Activated CD4-positive, alpha-beta T cell treated with anti-CD3 and anti-CD28 coated beads, Interleukin-2, amount 50 U/mL, for 48 hours (primary cell): ENCODE data around the gene GOLGA6B.
"Not testable (repeated sequence)": the region's sequence is repeated elsewhere in the genome, so short reads cannot be mapped to it uniquely, and the experiment has no call there.

Source experiments
- DNase-seq, 2 experiments: peaks; one replicate each; pipeline ENCODE4 v3.0.0-alpha.2; 2020

The GOLGA6B gene

DNA sequence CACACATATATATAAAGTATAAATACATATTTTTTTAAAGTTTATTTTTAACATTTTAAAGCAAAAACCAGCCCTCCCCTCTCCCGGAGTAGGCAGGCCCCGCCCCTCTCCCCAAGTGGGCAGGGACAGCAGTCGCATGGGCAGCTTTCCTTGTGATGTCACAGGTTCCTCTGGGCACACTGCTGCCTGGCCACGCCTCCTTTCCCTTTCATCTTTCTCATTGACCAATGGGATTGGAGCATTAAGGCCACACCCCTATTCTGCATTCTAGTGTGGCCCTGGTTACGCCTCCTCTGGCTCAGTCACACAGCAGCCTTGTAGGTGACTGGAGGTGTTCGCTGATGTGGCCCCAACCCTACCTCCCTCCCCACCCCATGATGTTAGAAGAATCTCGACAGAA, at the start of gene GOLGA6B:
Gene GOLGA6B, plus strand, starts transcription at position 301 of the 400 bp plus-strand sequence. Its CDS starts 41 bp downstream, at position 342.
- DNase-seq = not testable (repeated sequence)

DNA sequence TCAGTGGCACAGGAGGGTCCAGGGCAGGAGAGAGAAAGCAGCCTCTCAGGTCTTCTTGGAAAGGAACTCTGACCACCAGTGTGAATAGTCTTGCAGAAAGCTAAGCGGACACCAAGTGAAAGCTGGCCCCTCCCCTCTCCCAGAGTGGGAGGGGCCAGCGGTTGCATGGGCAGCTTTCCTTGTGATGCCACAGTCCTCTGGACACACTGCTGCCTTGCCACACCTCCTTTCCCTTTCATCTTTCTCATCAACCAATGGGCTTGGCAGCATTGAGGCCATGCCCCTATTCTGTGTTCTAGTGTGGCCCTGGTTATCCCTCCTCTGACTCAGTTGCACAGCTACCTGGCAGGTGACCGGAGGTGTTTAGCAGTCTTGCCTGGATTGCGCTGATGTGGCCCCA, 49.7 kb upstream of the GOLGA6B start:
- DNase-seq = no peak

- not testable (repeated sequence) for DNase-seq
Measured at GRCh38 chr15:72608084-72608483, 46.4 kb upstream of the GOLGA6B start.

GRCh38 chr15:72609862-72610261, 44.6 kb upstream of the GOLGA6B start:
- no peak for DNase-seq

GRCh38 chr15:72612324-72612723, 42.2 kb upstream of the GOLGA6B start:
- not testable (repeated sequence) for DNase-seq

DNA sequence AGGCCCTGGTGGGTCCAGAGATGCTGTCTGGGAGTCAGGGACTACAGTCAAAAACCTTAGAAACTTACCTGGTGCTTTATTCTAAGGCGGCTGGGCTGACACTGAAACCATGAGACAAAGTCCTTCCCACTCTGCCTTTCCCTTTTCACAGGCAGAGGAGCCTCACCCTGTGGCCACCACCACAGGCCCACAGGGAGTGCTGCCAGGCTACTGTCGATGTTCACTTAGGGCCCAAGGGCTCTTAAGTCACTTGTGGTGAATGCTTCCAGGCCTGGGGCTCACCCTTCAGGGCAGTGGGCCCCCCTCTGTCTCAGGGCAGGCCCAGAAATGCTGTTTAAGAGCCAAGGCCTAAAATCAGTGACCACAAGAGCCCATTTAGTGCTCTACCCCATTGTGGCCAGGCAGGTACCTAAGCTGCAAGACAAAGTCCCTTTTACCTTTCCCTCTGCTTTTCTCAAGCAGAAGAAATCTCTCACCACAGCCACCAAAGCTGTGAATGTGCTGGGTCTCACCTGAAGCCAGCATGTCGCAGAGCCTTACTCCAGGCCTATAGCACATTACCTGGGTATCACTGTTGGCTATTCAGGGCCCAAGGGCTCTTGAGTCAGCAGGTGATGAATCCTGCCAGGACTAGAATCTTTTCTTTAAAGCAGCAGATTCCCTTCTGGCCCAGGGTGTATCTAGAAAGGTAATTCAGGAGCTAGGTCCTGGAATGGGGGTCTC, 39.5 kb upstream of the GOLGA6B start:
- no peak for DNase-seq

GRCh38 chr15:72615533-72616233, 38.8 kb upstream of the GOLGA6B start:
- peak in 1 of 2 experiments; percentile 12 for DNase-seq

DNA sequence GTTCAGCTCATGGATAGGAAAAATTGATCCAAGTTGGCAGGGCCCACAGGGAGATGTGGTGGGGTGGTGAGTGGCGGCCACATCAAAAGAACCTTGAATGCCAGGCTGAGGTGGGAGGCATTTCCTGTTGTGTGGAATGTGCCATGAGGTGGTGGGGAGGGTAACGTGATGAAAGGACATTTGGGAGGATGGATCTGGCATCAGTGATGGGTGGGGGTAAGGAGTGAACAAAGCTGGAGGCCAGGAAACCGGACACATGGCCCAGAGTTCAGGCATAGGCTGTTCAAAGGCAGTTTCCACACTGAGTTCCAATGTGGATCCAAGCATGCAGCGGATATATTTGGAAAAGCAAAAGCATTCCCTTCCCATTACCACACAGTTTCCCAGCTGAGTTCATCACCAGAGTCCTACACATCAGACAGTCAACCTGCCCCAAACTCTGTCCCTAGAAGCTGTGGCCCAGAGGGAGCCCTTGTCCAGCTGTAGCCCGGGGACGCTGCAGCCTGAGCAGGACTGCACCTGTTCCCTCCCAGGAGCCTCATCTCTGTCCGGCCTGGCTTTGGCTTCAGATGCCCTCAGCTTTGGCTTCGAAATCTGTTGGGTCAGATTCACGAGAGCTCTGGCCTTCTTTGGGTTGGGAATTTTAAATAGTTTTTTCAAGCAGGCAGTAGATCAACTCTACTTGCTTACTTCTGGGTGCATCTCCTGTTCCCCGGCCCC, 37.8 kb upstream of the GOLGA6B start:
- DNase-seq = no peak

GRCh38 chr15:72623854-72624253, 30.6 kb upstream of the GOLGA6B start:
- not testable (repeated sequence) for DNase-seq

- not testable (repeated sequence) for DNase-seq
Measured at GRCh38 chr15:72626153-72626552, 28.3 kb upstream of the GOLGA6B start.

GRCh38 chr15:72628249-72629067, 26.0 kb upstream of the GOLGA6B start:
- DNase-seq = peak; percentile 13 to 32

DNA sequence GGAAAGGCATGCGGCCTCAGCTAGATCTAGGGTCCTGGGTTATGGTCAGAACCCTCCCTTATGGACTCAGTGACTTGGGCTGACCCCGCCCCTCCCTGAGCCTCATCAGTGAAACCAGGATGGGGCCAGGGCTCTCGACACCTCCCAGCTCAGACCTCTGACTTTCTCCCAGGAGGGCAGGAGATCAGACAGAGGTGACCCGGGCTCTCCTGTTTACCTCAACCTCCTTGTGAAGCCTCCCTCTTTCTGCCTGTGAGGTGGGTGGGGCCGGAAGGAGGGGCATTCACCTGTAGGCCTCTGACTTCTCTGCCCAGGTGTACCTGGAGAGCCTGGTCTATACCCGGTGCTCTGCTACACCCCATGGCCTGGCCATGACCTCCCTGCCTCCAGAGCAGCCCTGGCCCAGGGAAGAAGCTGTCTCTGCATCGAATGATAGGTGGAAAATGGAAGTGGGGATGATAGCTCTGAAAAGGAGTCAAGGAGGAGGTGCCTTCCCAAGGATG, 25.4 kb upstream of the GOLGA6B start:
- DNase-seq = not testable (repeated sequence)

DNA sequence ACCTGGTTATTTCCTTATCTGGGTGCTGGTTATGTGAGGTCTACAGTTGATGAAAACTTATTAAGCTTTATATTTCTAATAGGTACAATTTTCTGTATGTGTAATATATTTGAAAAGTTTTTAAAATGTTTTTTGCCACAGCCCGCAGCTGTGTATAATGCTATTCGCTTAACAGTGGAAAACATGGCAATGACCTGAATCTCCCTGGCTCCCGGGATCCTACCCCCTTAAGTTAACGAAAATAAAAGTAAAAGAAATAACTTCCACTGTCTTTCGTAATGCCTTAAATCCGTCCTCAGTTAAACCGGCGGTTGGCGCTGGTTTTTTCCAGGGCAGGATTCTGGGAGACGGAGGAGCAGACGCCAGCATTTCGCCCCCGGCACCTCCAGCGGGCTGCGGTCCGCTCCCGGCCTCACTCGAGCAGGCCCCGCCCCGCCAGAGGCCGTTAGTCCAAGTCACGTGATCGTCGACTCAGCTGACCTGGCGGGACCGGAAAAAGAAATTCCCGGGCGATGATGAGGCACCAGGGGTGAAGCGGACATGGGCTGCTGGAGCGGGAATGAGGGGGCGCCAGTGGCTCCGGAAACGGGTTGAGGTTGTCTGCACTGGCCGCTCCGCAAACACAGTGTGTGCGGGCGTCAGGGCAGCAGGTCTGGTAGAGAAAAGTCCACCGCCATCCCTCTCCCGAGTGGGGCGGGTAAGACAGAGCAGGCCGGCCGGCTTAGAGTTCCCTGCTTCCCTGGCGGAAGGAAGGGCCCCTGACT, 17.8 kb upstream of the GOLGA6B start:
- DNase-seq = peak; percentile 70 to 76

GRCh38 chr15:72639759-72640483, 14.6 kb upstream of the GOLGA6B start:
- DNase-seq = not testable (repeated sequence)

DNA sequence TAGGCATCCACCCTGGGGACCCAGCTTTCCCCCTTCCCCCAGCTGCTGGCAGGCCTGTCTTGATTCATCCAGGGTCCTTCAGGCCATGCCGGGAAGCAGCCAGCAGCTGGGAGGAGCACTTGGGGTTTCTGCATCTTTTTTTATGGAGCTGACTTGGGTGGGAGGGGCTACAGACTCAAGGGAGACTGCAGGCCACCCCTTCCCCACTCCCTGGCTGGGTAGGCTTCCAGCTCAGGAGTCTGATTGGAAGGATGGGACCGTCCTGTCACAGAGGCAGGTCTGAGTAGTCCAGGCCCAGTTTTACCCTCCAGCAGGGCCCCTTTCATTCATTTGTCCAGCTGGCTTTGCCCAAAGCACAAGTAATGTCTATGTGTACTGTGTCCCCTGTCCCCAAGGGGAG, 12.2 kb upstream of the GOLGA6B start:
- DNase-seq = not testable (repeated sequence)

DNA sequence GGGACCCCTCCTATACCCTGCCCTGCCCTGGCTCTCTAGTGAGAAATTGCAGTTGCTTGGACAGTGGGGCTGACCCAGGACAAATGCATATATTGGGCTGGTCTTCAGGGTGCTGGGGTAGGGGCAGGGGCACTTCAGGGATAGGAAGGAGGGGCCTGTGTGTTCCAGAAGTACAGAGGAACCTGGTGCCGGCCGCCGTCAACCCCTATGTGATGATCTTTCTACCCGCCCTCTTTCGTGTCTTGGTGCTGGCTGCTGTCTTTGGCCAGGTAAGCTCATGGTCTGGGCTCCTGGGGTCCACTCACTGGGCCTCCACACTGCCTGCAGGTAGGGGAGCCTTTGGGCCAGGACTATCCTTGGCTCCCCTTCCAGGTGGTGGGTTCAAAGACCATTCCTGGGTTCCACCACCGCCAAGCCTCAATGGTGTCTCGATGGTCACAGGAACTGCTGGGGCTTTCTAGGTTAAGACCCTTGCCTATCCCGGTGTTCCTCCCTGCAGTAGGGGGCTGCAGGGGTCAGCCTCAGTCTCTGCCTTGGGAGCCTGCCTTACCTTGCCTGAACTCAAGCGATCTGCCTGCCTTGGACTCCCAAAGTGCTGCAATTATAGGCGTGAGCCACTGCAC, 5.8 kb upstream of the GOLGA6B start:
- not testable (repeated sequence) for DNase-seq

- DNase-seq = not testable (repeated sequence)
Measured at GRCh38 chr15:72656014-72656413, 1.5 kb downstream of the GOLGA6B start.

DNA sequence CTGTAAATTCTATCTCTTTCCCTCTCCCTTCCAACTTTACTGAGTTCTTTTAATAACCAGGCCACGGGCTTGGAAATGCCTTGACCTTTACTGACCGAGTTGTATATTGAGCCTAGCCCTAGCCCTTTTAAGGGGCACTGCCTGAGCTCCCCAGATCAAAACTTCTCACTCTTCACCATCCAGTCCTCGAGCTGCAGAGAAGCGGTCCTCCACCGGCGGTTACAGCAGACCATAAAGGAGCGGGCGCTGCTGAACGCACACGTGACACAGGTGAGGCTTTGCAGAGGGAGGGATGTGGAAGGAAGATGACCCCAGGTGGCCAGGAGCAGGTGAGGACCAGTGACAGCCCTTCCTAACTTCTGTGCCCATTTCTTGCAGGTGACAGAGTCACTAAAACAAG, 6.6 kb downstream of the GOLGA6B start:
- DNase-seq = not testable (repeated sequence)

- not testable (repeated sequence) for DNase-seq
Measured at GRCh38 chr15:72663931-72664330, 9.4 kb downstream of the GOLGA6B start.

GRCh38 chr15:72665706-72666105, 11.2 kb downstream of the GOLGA6B start:
- not testable (repeated sequence) for DNase-seq
